Measurements from ENCODE around the gene AGRN.

AGRN gene

DNA sequence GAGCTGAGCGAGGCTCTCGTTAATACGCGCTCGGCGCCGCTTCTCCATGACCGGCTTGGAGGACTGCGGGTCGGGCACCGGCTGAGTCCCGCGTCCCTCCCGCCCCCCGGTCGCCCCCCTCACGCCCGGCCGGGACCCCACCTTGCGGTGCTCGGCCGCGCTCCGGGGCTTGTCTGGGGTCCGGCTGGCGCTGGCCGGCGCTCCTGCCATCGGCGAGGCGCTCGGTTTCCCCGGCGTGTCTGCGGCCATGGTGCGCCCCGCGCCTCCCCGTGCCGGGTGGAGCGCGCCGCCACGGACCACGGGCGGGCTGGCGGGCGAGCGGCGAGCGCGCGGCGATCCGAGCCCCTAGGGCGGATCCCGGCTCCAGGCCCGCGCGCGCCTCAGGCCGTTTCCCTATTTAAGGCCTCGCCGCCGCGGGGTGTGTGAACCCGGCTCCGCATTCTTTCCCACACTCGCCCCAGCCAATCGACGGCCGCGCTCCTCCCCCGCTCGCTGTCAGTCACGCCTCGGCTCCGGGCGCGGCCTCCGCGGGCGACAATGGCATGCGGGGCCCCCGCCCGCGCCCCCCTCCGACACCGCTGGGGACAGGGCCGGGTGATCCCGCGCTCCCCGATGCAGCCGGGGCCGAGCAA, 20.1 kb upstream of the AGRN start, which contains the start of gene HES4:
TSS of gene HES4 (minus strand) at position 373 of the 632 bp plus-strand sequence. CDS start at position 249, 124 bp downstream.
- Histone ChIP-seq H3K36me3 (ENCODE audit: control insufficient read depth in 5 of 5, insufficient read depth in 5 of 5, low read length in 5 of 5) (no peaks in the 10 kb centered on the region), H3K27ac (ENCODE audit: low read depth, low read length) (peak within 1 kb of the TSS; percentile 65), H3K4me1 (ENCODE audit: control insufficient read depth in 5 of 5, insufficient read depth in 5 of 5, low read length in 5 of 5) (peaks cover 2 to 41% (median 24%) of the 10 kb centered on the region in 5 donors), H3K4me3 (ENCODE audit: low read depth in 1 of 5, low read length in 5 of 5) (peak within 1 kb of the TSS in 4 of 5 donors; percentile 59 to 72 (median 60)), H3K9me3 (ENCODE audit: control insufficient read depth in 5 of 5, low read length in 5 of 5) (no peaks in the 10 kb centered on the region), H3K9ac (ENCODE audit: low read length in 5 of 5) (peak within 1 kb of the TSS in 4 of 5 donors; percentile 40 to 71 (median 55)), H3K27me3 (ENCODE audit: control insufficient read depth in 5 of 5, insufficient read depth in 4 of 5, low read length in 5 of 5) (peaks cover 5 to 38% (median 33%) of the 10 kb centered on the region in 5 donors)

- Histone ChIP-seq H3K9ac (ENCODE audit: low read length in 5 of 5) (peak overlapping the region in 4 of 5 donors; percentile 40 to 71 (median 55)), H3K4me1 (ENCODE audit: control insufficient read depth in 5 of 5, insufficient read depth in 5 of 5, low read length in 5 of 5) (peaks cover 2 to 47% (median 29%) of the 10 kb centered on the region in 5 donors), H3K27ac (ENCODE audit: low read depth, low read length) (peak overlapping the region; percentile 65), H3K27me3 (ENCODE audit: control insufficient read depth in 5 of 5, insufficient read depth in 4 of 5, low read length in 5 of 5) (peaks cover 5 to 45% (median 37%) of the 10 kb centered on the region in 5 donors), H3K9me3 (ENCODE audit: control insufficient read depth in 5 of 5, low read length in 5 of 5) (no peaks in the 10 kb centered on the region), H3K4me3 (ENCODE audit: low read depth in 1 of 5, low read length in 5 of 5) (peak overlapping the region in 4 of 5 donors; percentile 58 to 72 (median 60)), H3K36me3 (ENCODE audit: control insufficient read depth in 5 of 5, insufficient read depth in 5 of 5, low read length in 5 of 5) (no peaks in the 10 kb centered on the region)
Measured at GRCh38 chr1:1000357-1001056, 19.4 kb upstream of the AGRN start.

DNA sequence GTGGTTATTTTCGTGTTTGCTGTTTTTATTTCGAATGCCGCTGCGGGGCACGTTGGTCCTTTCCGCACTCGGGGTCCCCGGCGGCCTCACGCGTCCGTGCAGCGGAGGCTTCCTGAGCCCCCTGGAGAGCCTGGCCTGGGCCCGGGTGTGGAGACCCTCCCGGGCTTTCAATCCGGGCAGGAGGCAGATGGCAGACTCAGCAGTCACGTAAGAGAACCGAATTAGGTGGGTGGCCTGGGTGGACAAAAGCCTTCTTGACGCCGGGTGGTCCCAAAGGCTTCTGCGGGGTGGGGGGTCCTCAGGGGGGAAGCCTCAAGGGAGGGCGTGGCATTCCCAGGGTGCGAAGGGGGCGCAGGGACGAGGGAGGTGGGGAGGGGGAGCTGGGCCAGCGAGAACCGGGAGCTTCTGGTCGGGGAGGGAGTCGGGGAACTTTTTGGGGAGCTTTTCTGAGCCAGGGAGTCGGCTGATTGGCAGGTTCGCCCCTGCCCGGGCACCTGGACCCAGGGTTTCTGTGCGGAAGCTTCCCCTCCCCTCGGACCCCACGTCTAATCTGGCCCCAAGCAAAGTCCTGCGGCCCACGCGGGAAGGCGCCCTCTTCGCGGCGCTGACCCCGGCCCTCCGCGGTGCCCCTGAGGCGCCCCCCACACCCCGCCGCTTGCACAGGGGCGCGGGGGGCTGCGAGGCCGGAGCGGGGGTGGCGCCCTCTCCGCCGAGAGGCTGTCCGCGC, 18.7 kb upstream of the AGRN start:
- peak overlapping the region; percentile 65 for H3K27ac ChIP-seq (ENCODE audit: low read depth, low read length)
- peak overlapping the region in 2 of 5 donors; percentile 46 to 59 for H3K9ac ChIP-seq (ENCODE audit: low read length in 5 of 5)
- no peaks in the 10 kb centered on the region for H3K9me3 ChIP-seq (ENCODE audit: control insufficient read depth in 5 of 5, low read length in 5 of 5)
- H3K4me3 ChIP-seq (ENCODE audit: low read depth in 1 of 5, low read length in 5 of 5), result peak overlapping the region in 4 of 5 donors; percentile 58 to 72 (median 60)
- H3K36me3 ChIP-seq (ENCODE audit: control insufficient read depth in 5 of 5, insufficient read depth in 5 of 5, low read length in 5 of 5), result no peaks in the 10 kb centered on the region
- peaks cover 2 to 49% (median 30%) of the 10 kb centered on the region in 5 donors for H3K4me1 ChIP-seq (ENCODE audit: control insufficient read depth in 5 of 5, insufficient read depth in 5 of 5, low read length in 5 of 5)
- H3K27me3 ChIP-seq (ENCODE audit: control insufficient read depth in 5 of 5, insufficient read depth in 4 of 5, low read length in 5 of 5), result peaks cover 12 to 52% (median 41%) of the 10 kb centered on the region in 5 donors

DNA sequence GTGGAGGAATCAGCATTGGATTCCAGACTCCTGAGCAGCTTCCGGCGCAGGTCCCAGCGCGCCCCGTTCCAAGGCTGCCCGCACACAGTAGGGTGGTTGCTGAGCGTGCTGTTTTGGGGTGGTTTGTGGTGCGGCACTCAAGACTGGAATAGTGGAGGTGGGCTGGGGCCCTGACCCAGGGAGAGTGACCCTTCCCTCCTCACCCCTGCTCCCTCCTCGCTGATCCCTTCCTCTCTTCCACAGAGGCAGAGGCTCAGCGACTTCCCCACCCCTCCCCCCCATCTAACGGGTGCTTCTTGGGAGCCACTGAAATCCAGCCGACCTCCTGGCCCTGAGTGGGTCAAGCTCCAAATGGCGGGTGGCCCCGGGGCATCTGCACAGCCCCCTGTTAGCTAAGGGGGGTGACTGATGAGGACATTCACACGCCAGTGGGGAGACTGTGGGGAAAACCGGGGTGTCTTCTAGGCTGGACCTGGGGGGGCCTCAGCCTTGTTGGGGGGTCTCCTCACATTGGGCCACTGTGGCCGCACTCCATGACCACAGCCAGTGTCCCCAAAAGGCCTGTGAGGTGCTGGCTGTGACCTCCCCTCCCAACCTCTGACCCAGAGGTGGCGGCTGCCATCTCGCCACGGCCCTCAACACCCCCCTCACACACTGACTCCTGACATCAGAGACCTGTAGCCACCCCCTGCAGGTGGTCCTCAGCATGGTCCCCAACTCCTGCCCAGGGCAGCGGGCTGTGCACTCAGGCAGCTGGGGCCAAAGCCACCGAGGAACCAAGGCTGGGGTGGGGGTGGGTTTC, 16.1 kb upstream of the AGRN start:
- Histone ChIP-seq H3K4me1 (ENCODE audit: control insufficient read depth in 5 of 5, insufficient read depth in 5 of 5, low read length in 5 of 5) (peaks cover 2 to 42% (median 28%) of the 10 kb centered on the region in 5 donors), H3K27me3 (ENCODE audit: control insufficient read depth in 5 of 5, insufficient read depth in 4 of 5, low read length in 5 of 5) (peaks cover 14 to 48% (median 37%) of the 10 kb centered on the region in 5 donors), H3K9me3 (ENCODE audit: control insufficient read depth in 5 of 5, low read length in 5 of 5) (no peaks in the 10 kb centered on the region), H3K27ac (ENCODE audit: low read depth, low read length) (no peak overlapping the region), H3K9ac (ENCODE audit: low read length in 5 of 5) (no peak overlapping the region), H3K36me3 (ENCODE audit: control insufficient read depth in 5 of 5, insufficient read depth in 5 of 5, low read length in 5 of 5) (no peaks in the 10 kb centered on the region), H3K4me3 (ENCODE audit: low read depth in 1 of 5, low read length in 5 of 5) (no peak overlapping the region)

- no peak overlapping the region for H3K4me3 ChIP-seq (ENCODE audit: low read depth in 1 of 5, low read length in 5 of 5)
- no peak overlapping the region for H3K9ac ChIP-seq (ENCODE audit: low read length in 5 of 5)
- H3K9me3 ChIP-seq (ENCODE audit: control insufficient read depth in 5 of 5, low read length in 5 of 5), result no peaks in the 10 kb centered on the region
- H3K27ac ChIP-seq (ENCODE audit: low read depth, low read length), result no peak overlapping the region
- H3K36me3 ChIP-seq (ENCODE audit: control insufficient read depth in 5 of 5, insufficient read depth in 5 of 5, low read length in 5 of 5), result no peaks in the 10 kb centered on the region
- H3K4me1 ChIP-seq (ENCODE audit: control insufficient read depth in 5 of 5, insufficient read depth in 5 of 5, low read length in 5 of 5), result peaks cover 2 to 36% (median 25%) of the 10 kb centered on the region in 5 donors
- H3K27me3 ChIP-seq (ENCODE audit: control insufficient read depth in 5 of 5, insufficient read depth in 4 of 5, low read length in 5 of 5), result peaks cover 14 to 46% (median 35%) of the 10 kb centered on the region in 5 donors
Measured at GRCh38 chr1:1004420-1004779, 15.5 kb upstream of the AGRN start.

- peaks cover 14 to 44% (median 35%) of the 10 kb centered on the region in 5 donors for H3K27me3 ChIP-seq (ENCODE audit: control insufficient read depth in 5 of 5, insufficient read depth in 4 of 5, low read length in 5 of 5)
- no peaks in the 10 kb centered on the region for H3K9me3 ChIP-seq (ENCODE audit: control insufficient read depth in 5 of 5, low read length in 5 of 5)
- H3K4me1 ChIP-seq (ENCODE audit: control insufficient read depth in 5 of 5, insufficient read depth in 5 of 5, low read length in 5 of 5), result peaks cover under 1 to 30% (median 23%) of the 10 kb centered on the region in 5 donors
- no peak overlapping the region for H3K27ac ChIP-seq (ENCODE audit: low read depth, low read length)
- no peak overlapping the region for H3K9ac ChIP-seq (ENCODE audit: low read length in 5 of 5)
- H3K36me3 ChIP-seq (ENCODE audit: control insufficient read depth in 5 of 5, insufficient read depth in 5 of 5, low read length in 5 of 5), result no peaks in the 10 kb centered on the region
- H3K4me3 ChIP-seq (ENCODE audit: low read depth in 1 of 5, low read length in 5 of 5), result no peak overlapping the region
Measured at GRCh38 chr1:1004780-1005697, 14.9 kb upstream of the AGRN start.

- no peaks in the 10 kb centered on the region for H3K36me3 ChIP-seq (ENCODE audit: control insufficient read depth in 5 of 5, insufficient read depth in 5 of 5, low read length in 5 of 5)
- peaks cover 0 to 22% (median 17%) of the 10 kb centered on the region in 5 donors for H3K4me1 ChIP-seq (ENCODE audit: control insufficient read depth in 5 of 5, insufficient read depth in 5 of 5, low read length in 5 of 5)
- H3K4me3 ChIP-seq (ENCODE audit: low read depth in 1 of 5, low read length in 5 of 5), result no peak overlapping the region
- no peak overlapping the region for H3K27ac ChIP-seq (ENCODE audit: low read depth, low read length)
- no peaks in the 10 kb centered on the region for H3K9me3 ChIP-seq (ENCODE audit: control insufficient read depth in 5 of 5, low read length in 5 of 5)
- H3K9ac ChIP-seq (ENCODE audit: low read length in 5 of 5), result no peak overlapping the region
- H3K27me3 ChIP-seq (ENCODE audit: control insufficient read depth in 5 of 5, insufficient read depth in 4 of 5, low read length in 5 of 5), result peaks cover 14 to 41% (median 35%) of the 10 kb centered on the region in 5 donors
Measured at GRCh38 chr1:1005774-1006304, 14.1 kb upstream of the AGRN start.

- H3K4me3 ChIP-seq (ENCODE audit: low read depth in 1 of 5, low read length in 5 of 5), result no peak overlapping the region
- peaks cover 0 to 15% (median 11%) of the 10 kb centered on the region in 5 donors for H3K4me1 ChIP-seq (ENCODE audit: control insufficient read depth in 5 of 5, insufficient read depth in 5 of 5, low read length in 5 of 5)
- no peaks in the 10 kb centered on the region for H3K36me3 ChIP-seq (ENCODE audit: control insufficient read depth in 5 of 5, insufficient read depth in 5 of 5, low read length in 5 of 5)
- H3K27ac ChIP-seq (ENCODE audit: low read depth, low read length), result no peak overlapping the region
- no peaks in the 10 kb centered on the region for H3K9me3 ChIP-seq (ENCODE audit: control insufficient read depth in 5 of 5, low read length in 5 of 5)
- no peak overlapping the region for H3K9ac ChIP-seq (ENCODE audit: low read length in 5 of 5)
- peaks cover 14 to 37% (median 33%) of the 10 kb centered on the region in 5 donors for H3K27me3 ChIP-seq (ENCODE audit: control insufficient read depth in 5 of 5, insufficient read depth in 4 of 5, low read length in 5 of 5)
Measured at GRCh38 chr1:1006305-1007159, 13.4 kb upstream of the AGRN start.

All from subcutaneous abdominal adipose tissue (tissue), 5 donors.